Measurements from ENCODE around the gene LYSET.
"Not testable (repeated sequence)": the region's sequence is repeated elsewhere in the genome, so short reads cannot be mapped to it uniquely, and the experiment has no call there.

LYSET gene

DNA sequence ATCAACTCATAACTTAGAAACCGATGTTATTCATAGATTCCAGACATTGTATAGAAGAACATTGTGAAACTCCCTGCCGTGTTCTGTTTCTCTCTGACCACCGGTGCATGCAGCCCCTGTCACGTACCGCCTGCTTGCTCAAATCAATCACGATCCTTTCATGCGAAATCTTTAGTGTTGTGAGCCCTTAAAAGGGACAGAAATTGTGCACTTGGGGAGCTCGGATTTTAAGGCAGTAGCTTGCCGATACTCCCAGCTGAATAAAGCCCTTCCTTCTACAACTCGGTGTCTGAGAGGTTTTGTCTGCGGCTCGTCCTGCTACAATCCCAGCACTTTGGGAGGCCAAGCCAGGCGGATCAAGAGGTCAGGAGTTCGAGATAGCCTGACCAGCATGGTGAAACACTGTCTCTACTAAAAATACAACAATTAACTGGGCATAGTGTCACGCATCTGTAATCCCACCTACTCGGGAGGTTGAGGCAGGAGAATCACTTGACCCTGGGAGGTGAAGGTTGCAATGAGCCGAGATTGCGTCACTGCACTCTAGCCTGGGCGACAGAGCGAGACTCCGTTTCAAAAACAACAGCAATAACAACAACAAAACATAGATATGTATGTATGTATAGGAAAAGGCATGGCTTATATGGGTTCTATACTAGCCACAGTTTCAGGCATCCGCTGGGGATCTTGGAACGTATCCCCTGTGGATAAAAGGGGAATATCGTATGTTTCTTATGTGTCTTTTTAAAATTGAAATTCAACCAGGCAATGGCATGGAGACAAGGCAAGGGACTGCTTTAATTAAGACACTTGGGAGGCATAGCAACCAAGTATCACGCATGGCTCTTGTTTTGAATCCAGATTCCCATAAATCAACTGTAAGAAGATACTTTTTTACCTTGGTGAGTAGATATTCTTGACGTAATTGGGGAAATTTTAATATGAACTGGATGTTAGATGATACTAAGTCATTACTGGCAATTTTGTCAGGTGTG is 19.5 kb upstream of the LYSET start:
- in situ Hi-C loops (cut with MboI; ENCODE audit: low sequenced_read_pairs), result not testable (repeated sequence)

DNA sequence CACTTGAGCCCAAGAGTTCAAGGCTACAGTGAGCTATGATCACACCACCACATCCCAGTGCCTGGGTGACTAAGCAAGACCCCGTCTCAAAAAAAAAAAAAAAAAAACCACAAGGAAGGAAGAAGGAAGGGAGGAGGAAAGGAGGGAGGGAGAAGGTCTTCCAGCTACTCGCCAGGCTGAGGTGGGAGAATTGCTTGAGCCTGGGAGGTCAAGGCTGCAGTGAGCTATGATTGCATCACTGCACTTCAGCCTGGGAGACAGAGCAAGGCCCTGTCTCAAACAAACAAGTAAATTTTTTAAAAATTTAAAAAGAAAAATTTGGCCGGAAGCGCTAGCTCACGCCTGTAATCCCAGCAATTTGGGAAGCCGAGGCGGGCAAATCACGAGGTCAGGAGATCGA is 16.5 kb upstream of the LYSET start:
- in situ Hi-C loops (cut with MboI; ENCODE audit: low sequenced_read_pairs), result not testable (repeated sequence)

DNA sequence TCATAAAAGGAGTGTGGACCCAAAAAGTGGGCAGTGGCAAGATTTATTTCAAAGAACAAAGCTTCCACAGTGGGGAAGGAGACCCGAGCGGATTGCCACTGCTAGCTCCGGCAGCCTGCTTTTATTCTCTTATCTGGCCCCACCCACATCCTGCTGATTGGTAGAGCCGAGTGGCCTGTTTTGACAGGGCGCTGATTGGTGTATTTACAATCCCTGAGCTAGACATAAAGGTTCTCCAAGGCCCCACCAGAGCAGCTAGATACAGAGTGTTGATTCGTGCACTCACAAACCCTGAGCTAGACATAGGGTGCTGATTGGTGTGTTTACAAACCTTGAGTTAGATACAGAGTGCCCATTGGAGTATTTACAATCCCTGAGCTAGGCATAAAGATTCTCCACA is 15.5 kb upstream of the LYSET start:
- in situ Hi-C loops (cut with MboI; ENCODE audit: low sequenced_read_pairs), result not testable (repeated sequence)

DNA sequence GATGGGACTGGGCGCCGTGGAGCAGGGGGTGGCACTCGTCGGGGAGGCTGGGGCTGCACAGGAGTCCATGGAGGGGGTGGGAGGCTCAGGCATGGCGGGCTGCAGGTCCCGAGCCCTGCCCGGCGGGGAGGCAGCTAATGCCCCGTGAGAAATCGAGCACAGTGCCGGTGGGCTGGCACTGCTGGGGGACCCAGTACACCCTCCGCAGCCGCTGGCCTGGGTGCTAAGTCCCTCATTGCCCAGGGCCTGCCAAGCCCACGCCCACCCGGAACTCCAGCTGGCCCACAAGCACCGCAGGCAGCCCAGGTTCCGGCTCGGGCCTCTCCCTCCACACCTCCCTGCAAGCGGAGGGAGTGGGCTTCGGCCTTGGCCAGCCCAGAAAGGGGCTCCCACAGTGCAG is 15.0 kb upstream of the LYSET start:
- in situ Hi-C loops (cut with MboI; ENCODE audit: low sequenced_read_pairs), result not testable (repeated sequence)

DNA sequence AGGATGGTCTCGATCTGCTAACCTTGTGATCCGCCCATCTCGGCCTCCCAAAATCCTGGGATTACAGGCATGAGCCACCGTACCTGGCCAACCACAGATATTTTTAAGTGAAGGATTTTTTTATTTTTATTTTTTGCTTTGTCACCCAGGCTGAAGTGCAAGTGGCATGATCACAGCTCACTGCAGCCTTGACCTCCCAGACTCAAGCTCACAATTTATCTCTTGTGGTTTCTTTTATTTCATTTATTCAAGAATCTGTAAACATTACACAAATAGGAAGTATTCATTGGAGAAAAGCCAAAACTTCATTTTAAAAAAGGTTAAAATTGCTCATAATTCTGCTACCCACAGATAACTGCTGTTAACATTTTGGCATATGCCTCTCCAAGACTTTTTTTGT is 13.7 kb upstream of the LYSET start:
- in situ Hi-C loops (cut with MboI; ENCODE audit: low sequenced_read_pairs), result no loop called here

DNA sequence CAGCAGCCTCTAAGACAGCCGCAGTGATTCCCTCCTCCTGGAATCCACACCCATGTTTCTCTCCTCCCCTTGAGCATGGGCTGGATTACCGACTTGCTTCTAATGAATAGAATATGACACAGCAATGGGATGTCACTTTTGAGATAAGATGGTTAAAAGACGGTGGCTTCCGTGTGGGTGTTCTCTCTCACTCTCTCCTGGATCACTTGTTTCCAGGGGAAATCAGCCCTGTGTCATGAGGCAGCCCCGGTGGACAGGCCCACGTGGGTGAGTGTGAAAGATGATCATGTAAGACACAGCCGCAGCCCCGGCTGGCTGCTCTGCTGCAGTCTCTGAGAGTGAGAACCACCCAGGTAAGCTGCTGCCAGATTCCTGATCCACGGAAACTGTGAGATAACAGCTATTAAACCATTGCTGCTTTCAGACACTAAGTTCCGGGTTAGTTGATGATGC is 11.1 kb upstream of the LYSET start:
- in situ Hi-C loops (cut with MboI; ENCODE audit: low sequenced_read_pairs), result no loop called here

DNA sequence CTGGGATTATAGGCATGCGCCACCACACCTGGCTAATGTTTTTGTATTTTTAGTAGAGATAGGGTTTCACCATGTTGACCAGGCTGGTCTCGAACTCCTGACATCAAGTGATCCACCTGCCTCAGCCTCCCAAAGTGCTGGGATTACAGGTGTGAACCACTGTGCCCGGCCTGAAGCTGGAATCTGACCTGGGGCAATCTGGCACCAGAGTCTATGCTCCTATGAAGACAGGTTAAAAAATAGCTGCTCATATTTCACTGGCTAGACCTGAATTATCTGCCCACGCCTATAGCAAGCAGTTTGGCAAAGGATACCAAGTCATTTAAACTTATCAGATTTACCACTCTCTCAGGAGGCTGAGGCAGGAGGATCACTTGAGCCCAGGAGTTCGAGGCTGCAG is 10.4 kb upstream of the LYSET start:
- in situ Hi-C loops (cut with MboI; ENCODE audit: low sequenced_read_pairs), result not testable (repeated sequence)

DNA sequence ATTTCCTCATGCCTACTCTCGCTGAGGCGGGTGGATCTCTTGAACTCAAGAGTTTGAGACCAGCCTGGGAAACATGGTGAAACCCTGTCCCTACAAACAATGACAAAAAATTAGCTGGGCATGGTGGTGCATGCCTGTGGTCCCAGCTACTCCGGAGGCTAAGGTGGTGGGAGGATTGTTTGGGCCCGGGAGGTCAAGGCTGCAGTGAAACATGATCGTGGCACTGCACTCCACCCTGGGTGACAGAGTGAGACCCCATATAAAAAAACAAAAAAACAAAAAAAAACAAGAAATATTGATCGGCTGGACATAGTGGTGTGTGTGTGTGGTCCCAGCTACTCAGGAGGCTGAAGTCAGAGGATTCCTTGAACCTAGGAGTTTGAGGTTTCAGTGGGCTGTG is 9.6 kb upstream of the LYSET start:
- in situ Hi-C loops (cut with MboI; ENCODE audit: low sequenced_read_pairs), result no loop called here

DNA sequence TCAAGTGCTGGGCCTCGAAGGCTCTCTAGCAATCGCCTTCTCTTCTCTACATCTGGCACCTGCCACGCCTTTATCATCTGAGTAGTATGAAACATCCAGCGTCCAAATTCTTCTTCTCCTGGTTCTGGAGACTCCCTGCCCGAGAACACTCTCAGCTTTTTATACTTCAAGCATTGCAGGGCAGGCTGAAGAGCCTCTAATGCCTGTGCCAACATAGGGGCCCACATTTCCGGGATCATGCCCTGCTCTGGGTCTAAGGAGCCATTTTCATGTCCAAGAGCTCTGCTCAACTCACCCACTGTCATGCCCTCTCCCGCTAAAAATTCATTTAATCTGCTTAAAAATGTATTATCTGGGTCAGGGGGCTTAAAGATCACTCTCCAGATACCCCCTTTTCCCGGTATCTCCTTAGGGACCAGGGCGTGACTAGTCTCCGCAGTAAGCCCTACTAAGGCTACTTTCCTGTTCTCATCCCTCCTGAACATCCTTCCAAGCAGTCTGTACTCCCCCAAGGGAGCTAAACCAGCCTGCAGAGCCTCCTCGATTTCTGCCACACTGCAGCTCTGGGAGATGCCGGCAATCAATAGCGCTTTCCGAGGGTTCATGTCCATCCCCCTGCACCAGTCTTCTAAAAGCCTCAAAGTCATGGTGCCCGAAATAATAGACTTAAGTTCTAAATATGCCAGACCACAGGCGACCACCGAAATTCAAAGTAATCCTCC is 1.4 kb upstream of the LYSET start:
- in situ Hi-C loops (cut with MboI; ENCODE audit: low sequenced_read_pairs), result no loop called here

DNA sequence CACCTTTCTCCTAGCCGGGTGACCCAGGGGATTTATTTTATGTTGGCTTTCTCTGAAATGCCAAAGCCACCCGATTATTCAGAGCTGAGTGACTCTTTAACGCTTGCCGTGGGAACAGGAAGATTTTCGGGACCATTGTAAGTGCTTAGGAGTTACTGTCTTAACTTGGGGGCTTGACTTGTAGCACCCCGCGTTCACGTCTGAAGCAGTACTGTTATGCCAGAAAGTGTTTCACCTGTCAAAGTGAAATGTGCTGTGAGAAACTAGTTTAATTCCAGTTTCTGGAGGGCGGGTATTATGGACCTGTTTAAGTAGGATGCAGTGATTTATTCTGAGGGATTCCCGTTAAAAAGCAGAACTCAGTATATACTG is 218 bp downstream of the LYSET start:
- in situ Hi-C loops (cut with MboI; ENCODE audit: low sequenced_read_pairs), result no loop called here

DNA sequence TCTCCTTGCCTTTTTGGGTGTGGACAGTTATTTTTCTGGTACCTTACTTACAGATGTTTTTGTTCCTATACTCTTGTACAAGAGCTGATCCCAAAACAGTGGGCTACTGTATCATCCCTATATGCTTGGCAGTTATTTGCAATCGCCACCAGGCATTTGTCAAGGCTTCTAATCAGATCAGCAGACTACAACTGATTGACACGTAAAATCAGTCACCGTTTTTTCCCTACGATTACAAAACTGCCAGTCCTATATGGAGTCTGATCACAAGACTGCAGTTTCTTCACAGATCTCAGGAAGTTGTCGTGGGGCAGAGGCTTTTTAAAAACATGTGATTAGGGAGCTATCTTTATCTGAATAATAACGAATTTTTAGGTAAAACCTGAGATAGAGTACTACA is 1.3 kb downstream of the LYSET start:
- in situ Hi-C loops (cut with MboI; ENCODE audit: low sequenced_read_pairs), result no loop called here

DNA sequence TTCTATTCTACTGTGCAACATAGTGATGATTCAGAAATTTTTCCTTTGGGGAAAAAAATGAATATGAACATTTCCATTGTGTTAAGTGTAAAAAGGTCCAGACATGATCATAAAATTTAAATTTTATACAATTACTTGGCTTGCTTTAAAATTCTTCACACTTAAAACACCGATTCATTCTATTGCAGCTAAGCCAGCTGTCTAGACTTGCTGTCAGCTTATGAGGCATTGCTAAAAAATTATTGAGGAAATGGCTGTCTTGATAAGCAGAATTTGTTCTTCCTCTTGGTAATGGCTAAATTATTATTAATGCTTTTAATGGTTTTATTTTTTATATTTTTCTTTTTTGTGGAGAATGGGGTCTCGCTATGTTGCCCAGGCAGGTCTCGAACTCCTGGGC is 1.8 kb downstream of the LYSET start:
- in situ Hi-C loops (cut with MboI; ENCODE audit: low sequenced_read_pairs), result no loop called here

DNA sequence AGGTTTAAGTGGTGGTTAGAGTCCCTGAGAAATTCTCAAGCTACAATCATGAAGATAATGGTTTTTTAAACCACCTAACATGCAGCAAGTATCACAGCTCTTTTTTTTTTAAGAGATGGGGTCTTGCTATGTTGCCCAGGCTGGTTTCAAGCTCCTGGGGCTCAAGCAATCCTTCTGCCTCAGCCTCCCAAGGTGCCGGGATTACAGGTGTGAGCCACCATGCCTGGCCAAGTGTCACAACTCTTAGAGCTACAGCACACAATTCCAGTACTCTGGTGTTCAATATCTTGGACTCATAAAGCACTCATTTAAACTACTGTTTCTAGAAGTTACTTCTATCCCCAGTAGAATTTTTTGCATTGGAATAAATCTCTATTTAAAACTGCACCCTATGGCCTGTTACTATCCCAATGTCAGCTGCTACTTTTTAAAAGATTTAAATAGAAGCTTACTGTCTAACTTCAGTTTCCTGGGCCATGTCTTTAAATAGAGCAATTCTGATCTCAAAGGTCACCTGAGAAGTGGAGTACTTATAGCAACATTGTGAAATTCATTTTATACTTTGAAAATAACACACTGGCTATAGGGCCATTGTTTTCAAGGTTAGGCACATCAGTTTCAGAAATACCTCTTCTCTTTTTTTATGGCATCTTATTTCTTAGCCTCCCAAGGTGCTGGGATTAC is 10.3 kb downstream of the LYSET start:
- in situ Hi-C loops (cut with MboI; ENCODE audit: low sequenced_read_pairs), result no loop called here

DNA sequence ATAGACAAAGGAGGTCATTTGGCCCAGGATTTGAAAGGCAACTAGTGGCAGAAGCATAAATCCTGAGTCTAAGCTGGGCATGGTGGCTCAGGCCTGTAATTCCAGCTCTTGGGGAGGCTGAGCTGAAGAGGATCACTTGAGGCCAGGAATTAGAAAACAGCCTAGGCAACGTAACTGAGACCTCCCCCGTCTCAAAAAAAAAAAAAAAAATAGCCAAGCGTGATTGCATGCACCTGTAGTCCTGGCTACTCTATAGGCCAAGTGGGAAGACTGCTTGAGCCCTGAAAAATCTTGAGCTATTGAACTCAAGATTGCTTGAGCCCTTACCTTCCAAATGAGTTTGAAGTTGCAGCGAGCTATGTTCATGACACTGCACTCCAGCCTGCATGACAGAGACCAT is 13.9 kb downstream of the LYSET start:
- in situ Hi-C loops (cut with MboI; ENCODE audit: low sequenced_read_pairs), result no loop called here

DNA sequence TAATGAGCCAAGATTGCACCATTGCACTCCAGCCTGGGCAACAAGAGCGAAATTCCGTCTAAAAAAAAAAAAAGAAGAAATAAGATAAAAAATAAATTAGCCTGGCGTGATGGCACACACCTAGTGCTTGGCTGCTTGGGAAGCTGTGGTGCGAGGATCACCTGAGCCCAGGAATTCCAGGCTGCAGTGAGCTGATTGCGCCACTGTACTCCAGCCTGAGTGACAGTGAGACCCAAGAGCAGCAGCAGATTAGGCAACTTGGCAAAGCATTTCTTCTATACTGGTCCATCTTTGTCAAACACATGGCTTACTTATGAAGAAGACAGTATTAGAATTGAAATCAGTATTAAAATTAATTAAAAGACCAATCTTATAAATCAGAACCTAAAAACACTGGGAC is 15.4 kb downstream of the LYSET start:
- in situ Hi-C loops (cut with MboI; ENCODE audit: low sequenced_read_pairs), result no loop called here

DNA sequence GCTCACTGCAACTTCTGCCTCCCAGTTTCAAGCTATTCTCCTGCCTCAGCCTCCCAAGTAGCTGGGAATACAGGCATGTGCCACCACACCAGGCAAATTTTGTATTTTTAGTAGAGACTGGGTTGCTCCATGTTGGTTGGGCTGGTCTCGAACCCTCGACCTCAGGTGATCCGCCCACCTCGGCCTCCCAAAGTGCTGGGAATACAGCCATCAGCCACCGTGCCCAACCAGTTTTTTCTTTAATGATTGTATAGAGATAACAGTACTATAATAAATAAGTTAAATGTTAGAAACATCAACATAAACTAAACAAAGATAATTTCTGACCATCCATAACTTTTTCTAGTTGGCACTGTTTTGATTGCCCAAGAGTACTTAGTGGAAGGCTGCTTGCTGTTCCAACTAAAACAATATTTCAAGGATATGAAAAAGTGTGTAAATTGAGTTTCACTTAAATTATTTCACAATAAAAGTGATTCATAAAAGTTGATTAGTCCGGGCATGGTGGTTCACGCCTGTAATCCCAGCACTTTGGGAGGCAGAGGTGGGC is 16.1 kb downstream of the LYSET start:
- in situ Hi-C loops (cut with MboI; ENCODE audit: low sequenced_read_pairs), result no loop called here

DNA sequence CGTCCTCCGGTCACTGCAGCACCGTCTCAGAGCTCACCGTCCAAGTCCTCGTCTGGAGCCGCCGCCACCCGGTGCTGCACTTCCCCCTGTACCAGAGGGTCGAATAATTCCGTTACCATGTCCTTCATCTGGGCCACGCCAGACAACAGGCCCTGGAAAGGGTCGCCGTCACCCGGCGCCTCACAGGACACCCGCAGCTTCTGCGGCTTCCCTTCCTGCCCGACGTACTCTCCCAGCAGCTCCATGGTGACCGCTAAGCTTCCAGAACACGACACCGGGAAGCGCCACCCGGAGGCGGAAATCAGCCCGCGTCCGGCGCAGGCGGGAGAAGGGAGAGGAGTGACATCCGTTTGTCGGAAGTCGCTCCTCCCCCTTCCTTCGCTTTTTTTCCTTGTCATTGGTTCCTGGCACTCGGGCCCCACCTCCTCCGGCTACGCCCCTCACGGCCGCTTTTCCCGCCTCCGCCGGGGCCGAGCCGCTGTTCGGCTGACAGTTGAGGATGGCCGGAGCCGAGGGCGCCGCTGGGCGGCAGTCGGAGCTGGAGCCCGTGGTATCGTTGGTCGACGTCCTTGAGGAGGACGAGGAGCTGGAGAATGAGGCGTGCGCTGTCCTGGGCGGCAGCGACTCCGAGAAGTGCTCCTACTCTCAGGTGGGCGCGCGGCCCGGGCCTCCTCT is 21.8 kb downstream of the LYSET start, which contains the start of the genes GON7 and UBR7:
Gene GON7, minus strand, starts transcription at position 273 of the 675 bp plus-strand sequence. Its CDS starts 28 bp downstream, at position 245.
Gene UBR7, plus strand, starts transcription at position 464 of the 675 bp plus-strand sequence. Its CDS starts 36 bp downstream, at position 500.
- in situ Hi-C loops (cut with MboI; ENCODE audit: low sequenced_read_pairs), result no loop called here

DNA sequence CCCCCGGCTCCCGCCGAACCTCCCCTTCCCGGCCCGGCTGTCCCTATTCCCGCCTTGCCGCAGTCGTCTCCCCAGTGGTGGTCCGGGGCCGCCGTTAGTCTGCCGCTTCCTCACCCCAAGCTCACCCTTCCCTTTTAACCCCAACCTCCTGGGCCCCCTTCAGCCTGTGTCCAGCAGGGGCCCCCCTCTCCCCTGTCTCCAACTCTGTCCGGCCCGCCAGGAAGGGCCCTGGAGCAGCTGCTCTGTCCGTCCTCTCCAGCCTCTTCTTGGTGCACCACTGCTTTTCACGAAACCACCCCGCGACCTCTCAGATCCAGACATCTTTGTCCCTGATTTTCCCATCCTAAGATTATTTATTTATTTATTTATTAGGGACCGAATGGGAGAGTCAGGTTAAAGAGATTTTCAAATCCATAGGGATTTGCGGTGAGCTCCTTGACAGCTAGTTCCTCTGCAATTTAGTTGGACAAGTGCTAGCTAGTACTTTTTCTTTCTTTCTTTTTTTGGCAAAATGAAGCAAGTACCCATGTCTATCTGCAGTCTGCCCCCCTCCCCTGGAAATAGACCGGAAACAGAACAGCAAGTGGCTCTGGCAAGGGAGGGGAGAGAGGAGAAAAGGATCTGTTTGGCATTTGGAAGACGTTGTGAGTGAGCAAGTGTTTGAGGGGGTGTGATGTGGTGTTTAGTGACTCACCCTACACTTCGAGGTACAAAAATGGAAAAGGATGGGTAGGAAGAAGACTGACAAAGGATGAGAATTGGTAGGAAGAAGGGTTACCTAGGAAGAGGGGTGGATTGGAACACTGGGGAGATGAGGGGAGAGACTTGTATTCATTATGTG is 22.6 kb downstream of the LYSET start:
- in situ Hi-C loops (cut with MboI; ENCODE audit: low sequenced_read_pairs), result no loop called here

DNA sequence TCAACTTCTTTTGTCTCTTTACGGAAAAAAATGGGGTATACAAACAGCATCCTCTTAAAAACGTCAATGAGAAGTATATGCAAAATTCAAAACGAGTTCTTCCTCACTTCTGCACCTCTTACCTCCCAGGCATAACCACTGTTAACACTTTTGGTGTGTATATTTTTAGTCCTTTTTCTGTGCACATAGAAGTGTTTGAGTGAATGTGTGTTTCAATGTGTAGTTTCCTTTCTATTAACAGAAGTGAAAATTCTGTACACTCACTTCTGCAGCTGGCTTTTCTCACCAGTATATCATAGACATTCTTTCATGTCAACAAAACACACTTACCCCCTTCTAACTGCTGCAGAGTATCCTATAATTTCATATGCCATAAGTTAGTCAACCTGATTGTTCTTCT is 27.3 kb downstream of the LYSET start:
- in situ Hi-C loops (cut with MboI; ENCODE audit: low sequenced_read_pairs), result no loop called here

Measured in HL-60/S4 treated with retinoic acid at 250 ng/mL for 4 days and 3 days (cell line).